H1 (cell line): ENCODE measurements around the gene OBP2B. TPM values are rescaled to one million over a fixed set of nuclear protein-coding genes. Genes with fewer than 3 reads are reported as not detected.

ENCODE experiments used
- CTCF ChIA-PET: fragments of 300-600 bp; sonication (Branson Sonifier 250); formaldehyde crosslinking; loops from one replicate; lab custom pipeline; 2021; ENCODE audit not compliant: partially characterized antibody; lab: Charles Lee
- POLR2A ChIA-PET: fragments of 300-600 bp; sonication (Branson Sonifier 250); formaldehyde crosslinking; loops from one replicate; lab custom pipeline; 2021; ENCODE audit warnings: inconsistent platforms; ENCODE audit not compliant: partially characterized antibody; lab: Charles Lee
- DNase-seq, 2 experiments: peaks; one replicate each; pipeline versions ENCODE4 v3.0.0 to v3.0.0-alpha.2; 2010 to 2022; ENCODE audit warnings: low spot score in 2 of 2, low read depth in 1 of 2, mixed read lengths in 1 of 2
- FAIRE-seq: peaks from 2 replicates; lab custom pipeline; 2011; peaks lifted over from hg19 to GRCh38; lab: Jason Lieb, UNC
- H2AFZ ChIP-seq: 2 replicates; pipeline ENCODE4 v1.8.1; 2012; ENCODE audit warnings: low read length, inconsistent platforms
- H2AK5ac ChIP-seq: 2 replicates; pipeline ENCODE4 v1.6.1; 2013; ENCODE audit warnings: low read depth, low read length
- H2BK120ac ChIP-seq: replicated peaks from 2 replicates; pipeline ENCODE3; 2013; ENCODE audit warnings: low read depth, low read length, inconsistent platforms
- H2BK12ac ChIP-seq: 2 replicates; pipeline ENCODE4 v1.6.1; 2013; ENCODE audit warnings: low read depth, low read length
- H2BK15ac ChIP-seq: 2 replicates; pipeline ENCODE4 v1.6.1; 2013; ENCODE audit warnings: low read length
- H2BK20ac ChIP-seq: 2 replicates; pipeline ENCODE4 v1.6.1; 2013; ENCODE audit warnings: low read length
- H2BK5ac ChIP-seq: 2 replicates; pipeline ENCODE4 v1.6.1; 2013; ENCODE audit warnings: low read depth, low read length
- H3K14ac ChIP-seq: 2 replicates; pipeline ENCODE4 v1.6.1; 2013; ENCODE audit warnings: inconsistent platforms; ENCODE audit not compliant: insufficient read length
- H3K18ac ChIP-seq: 2 replicates; pipeline ENCODE4 v1.6.1; 2013; ENCODE audit warnings: low read length; ENCODE audit errors: extremely low read depth
- H3K23ac ChIP-seq: 2 replicates; pipeline ENCODE4 v1.6.1; 2013; ENCODE audit warnings: inconsistent platforms; ENCODE audit not compliant: insufficient read length
- H3K23me2 ChIP-seq: 2 replicates; pipeline ENCODE4 v1.6.1; 2013; ENCODE audit warnings: low read depth, low read length
- H3K27ac ChIP-seq: 2 replicates; pipeline ENCODE4 v1.6.1; 2011; ENCODE audit warnings: low read depth, low read length, inconsistent platforms
- H3K27me3 ChIP-seq, 4 experiments: replicated peaks in 1 of 4; 1 replicate in 1 of 4; 2 replicates in 3 of 4; pipeline versions ENCODE4 v1.6.1 to v1.8.1; 2011 to 2013; ENCODE audit warnings: low read length in 3 of 4, mild to moderate bottlenecking in 3 of 4, inconsistent platforms in 2 of 4, mixed read lengths in 2 of 4, moderate library complexity in 1 of 4; ENCODE audit not compliant: control insufficient read depth in 3 of 4, insufficient read depth in 3 of 4; ENCODE audit errors: extremely low read depth in 1 of 4
- H3K36me3 ChIP-seq, 4 experiments: 2 replicates each; pipeline versions ENCODE4 v1.6.1 to v1.8.1; 2011 to 2013; ENCODE audit warnings: mild to moderate bottlenecking in 4 of 4, low read length in 3 of 4, moderate library complexity in 2 of 4, control low read depth in 1 of 4, inconsistent platforms in 1 of 4; ENCODE audit not compliant: insufficient read depth in 4 of 4, control insufficient read depth in 2 of 4
- H3K4ac ChIP-seq: replicated peaks from 2 replicates; pipeline ENCODE3; 2013; ENCODE audit warnings: low read length, low read depth, mixed read lengths, inconsistent platforms; ENCODE audit not compliant: insufficient read length
- H3K4me1 ChIP-seq, 4 experiments: replicated peaks in 1 of 4; 1 replicate in 1 of 4; 2 replicates in 3 of 4; pipeline versions ENCODE4 v1.6.1 to v1.8.1; 2011 to 2013; ENCODE audit warnings: low read length in 3 of 4, inconsistent platforms in 2 of 4, mixed read lengths in 1 of 4; ENCODE audit not compliant: insufficient read depth in 4 of 4, control insufficient read depth in 3 of 4
- H3K4me2 ChIP-seq, 2 experiments: 2 replicates each; pipeline versions ENCODE4 v1.6.1 to v1.8.1; 2011 to 2013; ENCODE audit warnings: low read depth in 2 of 2, low read length in 2 of 2, control low read depth in 1 of 2, inconsistent platforms in 1 of 2, mild to moderate bottlenecking in 1 of 2; ENCODE audit not compliant: insufficient read depth in 1 of 2
- H3K4me3 ChIP-seq, 4 experiments: fragments of 200-600, 300-600 bp in 1 of 4; sonication (generic), shearing (Covaris generic), sonication (Bioruptor Twin) in 1 of 4; 2 replicates each; pipeline versions ENCODE4 v1.5.1 to v1.8.1; 2011 to 2016; ENCODE audit warnings: low read length in 4 of 4, low read depth in 3 of 4, control low read depth in 2 of 4, inconsistent platforms in 2 of 4, mild to moderate bottlenecking in 2 of 4, mixed read lengths in 1 of 4, moderate library complexity in 1 of 4; ENCODE audit not compliant: insufficient read depth in 2 of 4; ENCODE audit errors: extremely low read depth in 1 of 4
- H3K56ac ChIP-seq: replicated peaks from 2 replicates; pipeline ENCODE3; 2013; ENCODE audit warnings: low read depth, mild to moderate bottlenecking, mixed read lengths, low read length, inconsistent platforms; ENCODE audit not compliant: insufficient read length
- H3K79me1 ChIP-seq: 2 replicates; pipeline ENCODE4 v1.6.1; 2013; ENCODE audit warnings: low read depth, low read length, control low read depth
- H3K79me2 ChIP-seq, 2 experiments: 2 replicates each; pipeline versions ENCODE4 v1.6.1 to v1.8.1; 2012 to 2013; ENCODE audit warnings: low read length in 2 of 2, mild to moderate bottlenecking in 2 of 2, inconsistent platforms in 1 of 2; ENCODE audit not compliant: insufficient read depth in 2 of 2, control insufficient read depth in 1 of 2
- H3K9ac ChIP-seq, 4 experiments: replicated peaks in 1 of 4; 1 replicate in 1 of 4; 2 replicates in 3 of 4; pipeline versions ENCODE4 v1.6.1 to v1.8.1; 2011 to 2013; ENCODE audit warnings: low read depth in 3 of 4, low read length in 3 of 4, control low read depth in 2 of 4, mild to moderate bottlenecking in 2 of 4, moderate library complexity in 2 of 4, inconsistent platforms in 1 of 4; ENCODE audit errors: extremely low read depth in 1 of 4
- H3K9me3 ChIP-seq, 2 experiments: 2 replicates each; pipeline versions ENCODE4 v1.6.1 to v1.8.1; 2012 to 2013; ENCODE audit warnings: mild to moderate bottlenecking in 2 of 2, moderate library complexity in 2 of 2, control low read depth in 1 of 2, inconsistent platforms in 1 of 2, low read depth in 1 of 2, low read length in 1 of 2, mixed read lengths in 1 of 2; ENCODE audit not compliant: insufficient read depth in 2 of 2
- H4K20me1 ChIP-seq, 2 experiments: replicated peaks in 1 of 2; 2 replicates each; pipeline versions ENCODE3 to v1.8.1; 2011 to 2013; ENCODE audit warnings: inconsistent platforms in 2 of 2, low read length in 2 of 2, mild to moderate bottlenecking in 1 of 2; ENCODE audit not compliant: insufficient read depth in 2 of 2, control insufficient read depth in 1 of 2
- H4K5ac ChIP-seq: 2 replicates; pipeline ENCODE4 v1.6.1; 2013; ENCODE audit warnings: low read length, low read depth, mixed read lengths, inconsistent platforms; ENCODE audit not compliant: insufficient read length
- H4K8ac ChIP-seq: 2 replicates; pipeline ENCODE4 v1.8.0; 2013; ENCODE audit warnings: mild to moderate bottlenecking, moderate library complexity, low read length, inconsistent platforms; ENCODE audit not compliant: insufficient read depth; ENCODE audit errors: extremely low read depth
- H4K91ac ChIP-seq: replicated peaks from 2 replicates; pipeline ENCODE3; 2013; ENCODE audit warnings: low read length, mixed read lengths, inconsistent platforms; ENCODE audit not compliant: insufficient read length
- CEBPB ChIP-seq: IDR thresholded peaks from 2 replicates; pipeline ENCODE4 v1.6.1; 2012; ENCODE audit warnings: low read depth, low read length
- EP300 ChIP-seq, 2 experiments: IDR thresholded peaks; 1 replicate in 1 of 2; 2 replicates in 1 of 2; pipeline ENCODE4 v1.6.1; 2011 to 2012; ENCODE audit warnings: low read depth in 2 of 2, low read length in 2 of 2, mild to moderate bottlenecking in 2 of 2, borderline replicate concordance in 1 of 2, inconsistent platforms in 1 of 2, moderate library complexity in 1 of 2
- GTF2F1 ChIP-seq: IDR thresholded peaks from 2 replicates; pipeline ENCODE4 v1.6.1; 2012; ENCODE audit warnings: low read depth, low read length, improper control_type of control experiment, borderline replicate concordance
- HDAC2 ChIP-seq, 2 experiments: fragments of 300-600 bp in 1 of 2; sonication (generic) in 1 of 2; IDR thresholded peaks; 2 replicates each; pipeline ENCODE4 v1.6.1; 2011 to 2012; ENCODE audit warnings: low read depth in 2 of 2, low read length in 2 of 2, mild to moderate bottlenecking in 2 of 2, moderate library complexity in 2 of 2, borderline replicate concordance in 1 of 2, inconsistent platforms in 1 of 2
- KDM4A ChIP-seq: IDR thresholded peaks from one replicate; pipeline ENCODE4 v1.7.1; 2012; ENCODE audit warnings: low read depth, mild to moderate bottlenecking, moderate library complexity, low read length, inconsistent platforms; ENCODE audit not compliant: severe bottlenecking
- MAFK ChIP-seq: IDR thresholded peaks from 2 replicates; pipeline ENCODE4 v1.6.1; 2012; ENCODE audit warnings: low read depth, mild to moderate bottlenecking, improper control_type of control experiment, low read length
- NRF1 ChIP-seq: IDR thresholded peaks from 2 replicates; pipeline ENCODE4 v1.6.1; 2011; ENCODE audit warnings: mild to moderate bottlenecking, low read depth, low read length, improper control_type of control experiment
- POU5F1 ChIP-seq: IDR thresholded peaks from 2 replicates; pipeline ENCODE4 v1.6.1; 2011; ENCODE audit warnings: low read depth, mild to moderate bottlenecking, low read length, moderate library complexity
- SP2 ChIP-seq: IDR thresholded peaks from 2 replicates; pipeline ENCODE4 v1.6.1; 2012; ENCODE audit warnings: mild to moderate bottlenecking, low read length, inconsistent platforms
- TAF1 ChIP-seq: IDR thresholded peaks from 2 replicates; pipeline ENCODE4 v1.6.1; 2011; ENCODE audit warnings: mild to moderate bottlenecking, low read depth, low read length
- WGBS, 2 experiments: shearing (Covaris generic) in 1 of 2; methylation state at CpG; one replicate each; pipeline versions ENCODE4 v1.1.6 to v1.1.7; 2013 to 2015; ENCODE audit warnings: low lambda C conversion rate in 2 of 2, mixed read lengths in 2 of 2, inconsistent platforms in 1 of 2, low coverage in 1 of 2, missing lambda C conversion rate in 1 of 2; ENCODE audit not compliant: insufficient replicate concordance in 2 of 2, insufficient coverage in 1 of 2, insufficient read length in 1 of 2; ENCODE audit errors: extremely low coverage in 1 of 2, missing lambda C conversion rate in 1 of 2; 5-methylcytosine and 5-hydroxymethylcytosine counted together
- polyA plus RNA-seq, 7 experiments: library from polyadenylated mRNA; depleted of rRNA in 3 of 7; stranded (reverse) in 5 of 7; unstranded in 2 of 7; fragments of >200 nt in 5 of 7; fragments of 200-250 nt in 2 of 7; gene quantifications; 1 replicate in 5 of 7; 2 replicates in 1 of 7; 4 replicates in 1 of 7; pipeline versions ENCODE4 v1.2.1 to v1.2.3, GENCODE V29; 2011 to 2013; ENCODE audit warnings: missing spikeins in 2 of 7, mixed read lengths in 2 of 7
- total RNA-seq: library from RNA; stranded (reverse); fragmentation: NEBNext Ultra II Directional; extraction: Animal tissue kit (Norgen Biotek cat#: 25700); gene quantifications from 2 replicates; pipeline ENCODE4 v1.2.1, GENCODE V29; 2021
- TF ChIP-seq, protein P1 (sequence below): IDR thresholded peaks from 2 replicates; pipeline ENCODE4 v1.6.1; 2011; ENCODE audit warnings: low read depth, mild to moderate bottlenecking, low read length; ENCODE audit not compliant: insufficient read depth

Gene OBP2B
- total and polyA plus RNA-seq, 2 of the 8 experiments (the other 6 are each of a cell fraction or from before 2014, with no cell fraction given): not detected

DNA sequence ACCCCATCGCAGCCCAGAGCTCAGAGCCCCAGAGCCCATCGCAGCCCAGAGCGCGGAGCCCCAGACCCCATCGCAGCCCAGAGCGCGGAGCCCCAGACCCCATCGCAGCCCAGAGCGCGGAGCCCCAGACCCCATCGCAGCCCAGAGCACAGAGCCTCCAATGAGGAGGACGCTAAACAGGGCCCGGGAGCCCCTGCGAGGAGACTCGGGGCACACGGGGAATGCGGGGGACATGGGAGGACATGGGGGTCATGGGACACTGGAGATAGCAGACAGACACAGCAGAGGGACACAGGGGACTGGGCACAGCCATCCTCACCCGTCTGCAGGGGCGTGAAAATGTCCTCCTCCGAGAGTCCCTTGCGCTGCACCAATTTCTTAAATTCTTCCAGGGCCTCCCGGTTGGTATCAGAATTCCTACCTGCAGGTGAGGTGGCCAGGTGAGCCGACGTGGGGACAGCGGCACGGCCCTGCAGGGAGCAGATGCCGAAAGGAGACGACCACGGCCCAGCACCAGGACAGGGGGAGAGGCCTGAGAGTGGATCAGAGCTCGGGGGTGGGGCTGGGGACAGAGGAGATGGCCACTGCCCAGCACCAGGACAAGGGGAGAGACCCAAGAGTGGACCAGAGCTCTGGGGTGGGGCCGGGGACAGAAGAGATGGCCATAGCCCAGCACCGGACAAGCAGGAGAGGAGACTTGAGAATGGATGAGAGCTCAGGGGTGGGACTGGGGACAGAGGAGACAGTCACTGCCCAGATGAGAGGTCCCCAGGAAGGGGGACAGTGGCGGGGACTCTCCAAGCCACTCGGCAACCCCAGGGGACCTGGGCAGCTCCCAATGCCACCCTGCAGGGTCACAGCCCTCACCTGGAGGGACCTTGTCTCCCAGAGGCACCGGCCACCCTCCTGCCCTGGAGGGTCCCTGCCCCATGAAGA lies 2.8 kb downstream of the OBP2B start:
- Histone ChIP-seq H2BK20ac (no peak overlapping the region), H3K4me3 (no peak overlapping the region), H2BK12ac (no peak overlapping the region), H3K9me3 (no peaks in the 10 kb centered on the region), H3K27ac (no peak overlapping the region), H3K4me2 (no peak overlapping the region), H3K14ac (no peak overlapping the region), H3K4me1 (no peaks in the 10 kb centered on the region), H3K23ac (no peak overlapping the region), H3K36me3 (no peaks in the 10 kb centered on the region), H3K79me2 (no peaks in the 10 kb centered on the region), H2BK15ac (no peak overlapping the region), H3K23me2 (no peaks in the 10 kb centered on the region; the same call in 1 of the 2 replicates), H2BK5ac (no peak overlapping the region), H4K8ac (no peak overlapping the region), H3K4ac (no peak overlapping the region), H4K91ac (no peak overlapping the region), H3K9ac (no peak overlapping the region), H2BK120ac (no peak overlapping the region), H4K5ac (no peak overlapping the region), H3K27me3 (peaks cover 10 to 58% (median 40%) of the 10 kb centered on the region in 4 experiments), H3K56ac (no peak overlapping the region), H3K79me1 (no peaks in the 10 kb centered on the region), H3K18ac (no peak overlapping the region), H2AFZ (no peak overlapping the region), H4K20me1 (no peaks in the 10 kb centered on the region), H2AK5ac (no peak overlapping the region)
- WGBS, 2 experiments: 78% methylated on average over 33 of the region's 35 CpGs; no CpG with 5 or more reads in 1 of the 2 experiments
- CTCF ChIA-PET: interaction anchor here (0.8 to 2.3 kb wide), 6 partner anchors 19 to 149 kb away, joined by 3 to 20 read pairs (median 4); no protein-coding TSS in a partner anchor
- POLR2A ChIA-PET: interaction anchor here (1.2 kb wide), 1 partner anchor 140 kb away, joined by 3 read pairs; no protein-coding TSS in a partner anchor
- no peak for FAIRE-seq
- no peak for DNase-seq
- TF ChIP-seq GTF2F1 (no peak), TAF1 (no peak), SP2 (no peak), KDM4A (no peak), EP300 (IDR thresholded peaks at IDR 0.05; ENCODE audit: borderline replicate concordance in 1 of 2, low read depth in 2 of 2, low read length in 2 of 2) (no peak), POU5F1 (no peak), HDAC2 (IDR thresholded peaks at IDR 0.05; ENCODE audit: borderline replicate concordance in 1 of 2, low read depth in 2 of 2, low read length in 2 of 2) (no peak), MAFK (no peak), NRF1 (no peak), CEBPB (no peak)
- TF ChIP-seq, protein P1, sequence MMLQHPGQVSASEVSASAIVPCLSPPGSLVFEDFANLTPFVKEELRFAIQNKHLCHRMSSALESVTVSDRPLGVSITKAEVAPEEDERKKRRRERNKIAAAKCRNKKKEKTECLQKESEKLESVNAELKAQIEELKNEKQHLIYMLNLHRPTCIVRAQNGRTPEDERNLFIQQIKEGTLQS: no peak
